Activated effector memory CD4-positive, alpha-beta T cell treated with anti-CD3 and anti-CD28 coated beads, Interleukin-2, amount 50 U/mL, for 16 hours (primary cell): ENCODE measurements around the gene PAPOLG.
"Not testable (repeated sequence)": the region's sequence is repeated elsewhere in the genome, so short reads cannot be mapped to it uniquely, and the experiment has no call there.

ENCODE experiments used
- DNase-seq: peaks from one replicate; pipeline ENCODE4 v3.0.0-alpha.2; 2020

Gene PAPOLG

DNA sequence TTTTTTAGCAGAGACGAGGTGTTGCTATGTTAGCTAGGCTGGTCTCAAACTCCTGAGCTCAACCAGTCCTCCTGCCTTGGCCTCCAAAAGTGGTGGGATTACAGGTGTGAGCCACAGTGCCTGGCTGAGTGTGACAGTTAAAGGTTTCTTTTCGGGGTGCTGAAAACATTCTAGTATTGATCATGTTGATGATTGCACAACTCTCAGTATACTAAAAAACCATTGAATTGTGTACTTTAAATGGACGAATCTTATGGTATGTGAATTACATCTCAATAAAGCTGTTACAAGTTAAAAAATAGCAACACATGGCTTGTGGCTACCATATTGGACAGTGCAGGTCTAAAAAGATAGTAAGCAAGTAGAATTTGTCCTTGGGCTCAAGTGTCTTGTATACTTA lies 22.3 kb downstream of the PAPOLG start:
- no peak for DNase-seq

DNA sequence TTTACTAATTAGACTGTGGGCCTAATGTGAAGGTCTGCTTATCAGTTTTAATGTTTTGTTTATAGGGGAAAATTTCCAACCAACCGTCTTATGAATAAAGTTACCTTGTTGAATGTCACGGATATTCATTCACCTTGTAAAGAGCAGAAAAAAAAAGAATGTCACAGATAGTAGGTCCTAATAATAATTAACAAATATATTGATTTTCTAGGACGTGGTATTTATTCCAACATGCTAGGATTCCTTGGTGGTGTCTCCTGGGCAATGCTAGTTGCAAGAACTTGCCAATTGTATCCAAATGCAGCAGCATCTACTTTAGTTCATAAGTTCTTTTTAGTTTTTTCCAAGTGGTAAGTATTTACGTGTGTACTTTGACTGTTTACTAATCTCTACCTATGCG lies 23.4 kb downstream of the PAPOLG start:
- no peak for DNase-seq

GRCh38 chr2:60780721-60781120 lies 24.7 kb downstream of the PAPOLG start:
- no peak for DNase-seq

DNA sequence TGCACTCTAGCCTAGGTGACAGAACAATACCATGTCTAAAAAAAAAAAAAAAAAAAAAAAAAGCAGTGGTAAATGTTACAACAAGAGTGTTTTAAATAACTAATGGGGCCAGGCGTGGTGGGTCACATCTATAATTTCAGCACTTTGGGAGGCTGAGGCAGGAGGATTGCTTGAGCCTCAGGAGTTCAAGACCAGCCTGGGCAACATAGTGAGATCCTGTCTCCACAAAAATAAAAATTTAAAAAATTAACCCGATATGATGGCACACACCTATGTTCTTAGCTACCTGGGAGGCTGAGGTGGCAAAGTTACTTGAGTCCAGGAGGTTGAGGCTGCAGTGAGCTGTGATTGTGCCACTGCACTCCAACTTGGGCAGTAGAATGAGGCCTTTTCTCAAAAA lies 37.1 kb downstream of the PAPOLG start:
- no peak for DNase-seq

- no peak for DNase-seq
These were observed 38.3 kb downstream of the PAPOLG start for GRCh38 chr2:60794271-60794863.

GRCh38 chr2:60796573-60797509 lies 40.8 kb downstream of the PAPOLG start:
- DNase-seq, result no peak

GRCh38 chr2:60804473-60804872 lies 48.4 kb downstream of the PAPOLG start:
- DNase-seq, result no peak

DNA sequence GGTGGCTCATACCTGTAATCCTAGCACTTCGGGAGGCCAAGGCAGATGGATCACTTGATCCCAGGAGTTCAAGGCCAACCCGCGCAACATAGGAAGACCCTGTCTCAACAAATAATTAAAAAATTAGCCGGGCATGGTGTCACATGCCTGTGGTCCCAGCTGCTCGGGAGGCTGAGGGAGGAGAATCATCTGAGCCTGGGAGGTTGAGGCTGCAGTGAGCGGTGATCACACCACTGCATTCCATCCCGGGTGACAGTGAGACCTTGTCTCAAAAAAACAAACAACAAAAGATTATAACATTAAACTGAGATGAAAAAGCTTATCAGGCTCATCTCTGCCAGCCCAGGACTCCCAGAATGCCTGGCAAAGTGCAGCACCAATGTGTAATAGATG lies 50.5 kb downstream of the PAPOLG start:
- no peak for DNase-seq

DNA sequence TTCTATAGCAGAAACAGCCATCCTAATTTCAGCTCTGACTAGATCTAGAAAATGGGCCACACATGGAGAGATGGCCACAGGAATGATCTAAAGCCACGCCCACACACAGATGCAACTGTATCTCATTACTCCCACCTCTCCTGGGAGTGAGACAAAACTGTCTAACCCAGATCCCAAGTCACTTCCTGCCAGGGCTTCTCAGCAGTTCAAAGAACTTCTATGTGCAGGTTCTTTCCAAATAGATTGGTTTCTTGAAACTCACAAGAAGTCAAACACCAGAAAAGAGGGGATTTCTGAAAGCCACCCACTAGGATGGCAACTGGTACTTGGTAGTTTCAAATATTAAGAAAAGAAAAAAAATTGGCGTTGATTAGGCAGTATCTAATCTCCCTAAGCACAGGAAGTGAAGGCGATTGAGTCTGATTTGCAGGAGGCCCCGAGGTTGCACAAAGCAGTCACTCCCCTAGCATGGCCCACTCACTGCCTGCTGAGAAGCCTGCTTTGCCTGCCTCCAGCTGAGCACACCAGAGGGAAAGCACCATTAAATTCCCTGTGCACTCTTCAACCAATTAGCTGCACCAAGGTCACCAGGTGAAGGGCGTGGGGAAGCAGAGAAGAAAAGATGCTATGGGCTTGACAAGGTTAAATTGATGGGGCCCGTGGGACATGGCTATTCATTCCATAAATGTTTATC lies 51.1 kb downstream of the PAPOLG start:
- DNase-seq, result peak; percentile 83

DNA sequence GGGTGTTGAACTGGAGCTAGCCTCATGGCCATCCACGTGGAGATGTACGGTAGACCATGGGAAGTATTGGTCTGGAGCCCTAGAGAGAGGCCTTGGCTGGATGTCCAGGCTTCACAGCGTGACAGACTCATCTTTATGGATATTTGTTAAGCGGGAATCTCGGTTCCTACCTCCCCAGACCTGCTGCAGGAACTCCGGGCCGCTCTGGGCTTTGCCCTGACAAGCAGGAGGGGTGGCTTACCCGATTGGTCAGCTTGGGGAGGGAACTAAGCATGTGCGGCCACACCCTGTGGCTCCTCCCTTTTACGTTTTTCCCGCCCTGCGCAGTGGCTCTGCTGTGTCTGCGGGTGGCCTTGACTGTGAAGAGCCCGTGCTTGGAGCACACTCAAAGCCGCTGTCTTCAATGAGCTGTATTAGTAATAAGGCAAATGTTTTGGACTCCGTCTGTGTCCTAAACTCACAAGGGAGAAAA lies 52.3 kb downstream of the PAPOLG start:
- DNase-seq, result no peak

DNA sequence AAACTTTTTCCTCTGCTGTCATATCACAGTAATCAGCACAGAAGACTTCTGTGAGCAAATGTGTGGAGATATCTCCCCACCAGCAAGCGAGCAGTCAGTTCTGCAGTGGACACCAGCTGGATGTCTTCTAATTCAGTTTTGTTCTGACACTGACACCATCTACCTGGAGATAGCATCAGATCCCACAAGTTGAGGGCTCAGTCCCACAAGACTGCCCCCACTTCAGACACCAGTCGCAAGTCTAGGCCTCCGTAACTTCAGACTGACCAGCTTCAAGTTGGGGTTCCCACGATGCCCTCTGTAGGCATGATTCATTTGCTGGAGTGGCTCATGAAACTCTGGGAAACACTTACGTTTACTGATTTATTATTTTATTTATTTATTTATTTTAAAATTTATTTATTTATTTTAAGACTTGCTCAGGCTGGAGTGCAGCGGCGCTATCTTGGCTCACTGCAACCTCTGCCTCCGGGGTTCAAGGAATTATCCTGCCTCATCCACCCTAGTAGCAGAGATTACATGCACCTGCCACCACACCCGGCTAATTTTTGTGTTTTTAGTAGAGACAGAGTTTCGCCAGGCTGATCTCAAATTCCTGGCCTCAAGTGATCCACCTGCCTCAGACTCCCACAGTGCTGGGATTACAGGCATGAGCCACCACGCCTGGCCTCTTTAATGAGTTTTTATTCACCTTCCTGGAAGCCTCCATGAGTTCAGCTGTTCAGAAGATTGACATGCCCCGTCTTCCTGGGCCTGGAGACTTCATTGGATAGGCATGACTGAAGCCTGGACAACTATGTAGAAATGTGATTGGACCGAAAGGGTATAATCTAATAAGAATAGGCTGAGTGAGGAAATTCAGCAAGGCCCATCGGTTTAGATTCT lies 55.7 kb downstream of the PAPOLG start:
- no peak for DNase-seq

DNA sequence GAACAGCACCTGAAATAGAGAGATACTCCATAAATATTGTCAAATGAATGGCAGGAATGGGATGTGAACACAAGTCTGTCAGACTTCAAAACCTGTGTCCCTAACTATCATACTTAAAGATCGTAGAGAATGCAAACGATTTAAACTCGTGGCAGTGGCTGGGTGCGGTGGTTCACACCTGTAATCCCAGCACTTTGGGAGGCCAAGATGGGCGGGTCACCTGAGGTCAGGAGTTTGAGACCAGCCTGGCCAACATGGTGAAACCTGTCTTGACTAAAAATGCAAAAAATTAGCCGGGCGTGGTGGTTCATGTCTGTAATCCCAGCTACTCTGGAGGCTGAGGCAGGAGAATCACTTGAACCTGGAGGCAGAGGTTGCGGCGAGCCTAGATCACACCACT lies 61.1 kb downstream of the PAPOLG start:
- DNase-seq, result not testable (repeated sequence)

GRCh38 chr2:60818272-60818671 lies 62.2 kb downstream of the PAPOLG start:
- DNase-seq, result peak; percentile 74

DNA sequence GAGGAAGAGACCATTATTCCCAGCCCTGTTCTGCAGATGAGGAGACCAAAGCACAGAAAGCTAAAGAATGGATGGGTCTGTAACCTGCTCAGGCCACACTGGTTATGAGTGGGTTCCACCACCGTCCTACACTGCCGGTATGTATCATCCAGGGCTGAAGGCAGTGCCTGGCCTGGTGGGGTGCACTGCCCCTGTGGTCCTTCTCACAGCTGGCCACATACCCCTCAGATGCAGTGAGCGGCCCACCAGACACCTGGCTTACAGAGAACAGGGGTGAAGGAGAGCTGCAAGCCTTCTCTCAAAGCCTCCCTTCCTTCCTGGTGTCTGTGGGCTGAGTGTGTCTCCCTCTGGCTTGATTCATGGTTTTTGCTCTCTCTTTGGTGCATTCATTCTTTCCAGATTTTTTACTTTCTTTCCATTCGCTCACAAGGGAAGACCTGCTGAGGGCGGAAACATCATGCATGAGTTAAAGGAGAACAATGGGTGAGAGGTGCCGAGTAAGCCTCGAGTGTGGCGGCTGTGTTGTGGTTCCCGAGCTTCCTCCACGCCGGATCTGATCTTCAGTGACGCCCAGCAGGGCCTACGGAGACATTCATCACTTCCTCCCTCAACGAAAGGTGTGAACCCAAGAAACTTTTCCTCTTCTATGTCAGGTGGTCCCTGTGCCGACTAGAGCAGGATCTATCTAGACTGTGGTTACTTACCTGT lies 63.2 kb downstream of the PAPOLG start:
- peak; percentile 92 for DNase-seq

- DNase-seq, result no peak
These were observed 63.9 kb downstream of the PAPOLG start for GRCh38 chr2:60819936-60820335.

GRCh38 chr2:60820416-60821132 lies 64.5 kb downstream of the PAPOLG start:
- no peak for DNase-seq

- no peak for DNase-seq
These were observed 65.0 kb downstream of the PAPOLG start for GRCh38 chr2:60821133-60821469.

DNA sequence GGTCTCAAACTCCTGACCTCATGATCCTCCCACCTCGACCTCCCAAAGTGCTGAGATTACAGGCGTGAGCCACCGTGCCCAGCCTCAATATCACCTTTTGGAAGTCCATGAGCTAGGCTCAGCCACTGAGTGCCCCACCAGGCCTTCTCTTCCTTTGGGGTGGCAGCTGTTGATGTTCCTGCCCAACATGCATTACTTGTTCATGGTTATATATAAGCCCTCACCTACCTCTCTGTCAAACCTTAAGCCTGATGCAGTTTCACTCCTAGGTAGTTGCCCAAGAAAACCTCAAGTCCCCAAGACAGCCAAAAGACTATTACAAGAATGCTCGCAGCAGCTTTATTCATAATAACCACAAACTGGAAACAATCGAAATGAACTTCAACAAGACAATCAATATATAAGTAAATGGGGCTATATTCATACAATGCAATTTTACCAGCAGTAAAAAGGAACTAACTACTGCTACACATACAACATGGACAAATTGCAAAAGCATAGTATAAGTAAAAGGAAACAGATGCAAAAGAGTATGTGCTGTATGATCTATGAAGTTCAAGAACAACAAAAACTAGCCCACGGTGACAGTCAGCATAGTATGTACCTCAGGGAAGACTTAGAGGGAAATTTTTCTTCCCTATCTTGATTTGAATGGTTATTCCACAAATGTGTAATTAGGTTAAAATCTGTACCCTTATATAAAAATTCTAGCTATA lies 65.7 kb downstream of the PAPOLG start:
- no peak for DNase-seq

DNA sequence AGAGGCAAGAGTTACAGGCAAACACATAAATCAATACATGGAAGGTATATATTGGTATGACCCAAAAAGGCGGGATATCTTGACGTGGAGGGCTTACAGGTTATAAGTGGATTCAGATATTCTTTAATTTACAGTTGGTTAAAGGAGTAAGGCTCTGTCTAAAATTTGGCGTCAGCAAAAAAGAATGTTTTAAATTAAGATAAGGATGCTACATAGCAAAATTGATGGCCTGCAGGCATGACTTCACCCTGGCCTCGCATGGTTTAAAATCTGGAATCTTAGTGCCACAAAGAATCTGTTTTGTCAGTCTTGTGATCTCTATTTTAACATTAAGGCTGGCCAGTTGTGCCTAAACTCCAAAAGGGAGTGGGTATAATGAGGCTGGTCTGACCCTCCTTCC lies 66.9 kb downstream of the PAPOLG start:
- no peak for DNase-seq

DNA sequence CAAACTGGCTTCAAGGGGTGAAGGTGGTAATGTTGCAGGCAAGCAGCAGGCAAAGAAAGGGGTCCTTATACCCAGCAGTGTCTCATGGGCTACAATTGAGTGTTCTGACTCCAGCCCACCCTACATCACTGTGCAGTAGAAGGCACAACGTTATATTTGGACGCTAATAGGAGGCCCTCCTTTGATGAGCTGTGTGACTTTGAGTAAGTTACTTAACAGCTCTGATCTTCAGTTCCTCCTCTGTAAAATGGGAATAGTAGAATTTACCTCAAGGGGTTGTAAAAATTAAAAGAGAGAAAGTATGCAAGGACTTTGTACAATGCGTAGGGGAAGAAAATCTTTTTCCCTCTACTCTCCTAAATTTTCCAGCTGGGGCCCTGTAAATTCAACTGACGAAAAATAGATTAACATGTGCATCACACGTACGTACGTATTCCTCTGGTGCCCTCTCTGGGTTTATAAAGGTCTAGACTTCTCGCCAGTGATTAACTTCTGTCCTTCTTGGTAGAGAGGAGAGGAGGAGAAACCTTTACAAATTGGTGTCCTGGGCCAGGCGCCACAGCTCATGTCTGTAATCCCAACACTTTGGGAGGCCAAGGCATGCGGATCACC lies 67.7 kb downstream of the PAPOLG start:
- DNase-seq, result no peak
